ENCODE data around the gene INPP4B. TPM values are rescaled to one million over a fixed set of nuclear protein-coding genes. Genes with fewer than 3 reads are reported as not detected.

The INPP4B gene
- total and polyA plus RNA-seq, 2 donors (not counting 1 experiment from before 2014, with no cell fraction given), result 19.7 to 22.2 TPM

DNA sequence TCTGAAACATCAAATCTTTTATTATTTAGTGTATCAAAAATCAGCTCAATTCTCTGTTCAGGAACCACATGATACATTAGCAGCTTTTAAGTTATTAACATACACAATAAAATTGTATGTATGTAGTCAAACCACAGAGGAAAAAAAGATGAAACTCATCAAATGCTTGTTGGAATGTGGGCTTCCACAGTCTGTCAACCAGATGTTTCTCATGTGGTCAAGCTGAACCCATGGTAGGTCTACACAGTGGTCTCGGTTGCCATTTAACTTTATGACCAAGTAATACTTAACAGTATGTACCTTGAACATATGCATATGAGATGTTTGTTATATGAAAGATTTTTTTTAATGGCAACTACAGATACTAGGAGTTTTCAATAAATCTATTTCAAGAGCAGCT, 781.9 kb downstream of the INPP4B start:
- H3K27ac ChIP-seq (ENCODE audit: insufficient read depth, low read length), result no peak overlapping the region
- H3K4me3 ChIP-seq (replicated peaks in 1 of 4; ENCODE audit: control extremely low read depth in 1 of 4, insufficient read depth in 1 of 4, low read depth in 3 of 4, low read length in 4 of 4), result no peak overlapping the region
- H3K9ac ChIP-seq (ENCODE audit: insufficient read depth, low read length), result no peak overlapping the region
- no peaks in the 10 kb centered on the region for H3K27me3 ChIP-seq (ENCODE audit: control insufficient read depth, insufficient read depth, low read length)
- no peaks in the 10 kb centered on the region for H3K79me2 ChIP-seq (ENCODE audit: control insufficient read depth, insufficient read depth, low read length)
- no peaks in the 10 kb centered on the region for H3K4me1 ChIP-seq (ENCODE audit: control insufficient read depth, extremely low read depth, insufficient read depth, low read length)
- peak in 1 of 2 donors; percentile 9 for DNase-seq (ENCODE audit: low read depth in 2 of 2)
- H3K9me3 ChIP-seq (ENCODE audit: control insufficient read depth, insufficient read depth, low read depth, low read length), result no peaks in the 10 kb centered on the region
- no peak overlapping the region for H3K4me2 ChIP-seq (ENCODE audit: extremely low read depth, insufficient read depth, low read length)
- TF ChIP-seq, protein P1, sequence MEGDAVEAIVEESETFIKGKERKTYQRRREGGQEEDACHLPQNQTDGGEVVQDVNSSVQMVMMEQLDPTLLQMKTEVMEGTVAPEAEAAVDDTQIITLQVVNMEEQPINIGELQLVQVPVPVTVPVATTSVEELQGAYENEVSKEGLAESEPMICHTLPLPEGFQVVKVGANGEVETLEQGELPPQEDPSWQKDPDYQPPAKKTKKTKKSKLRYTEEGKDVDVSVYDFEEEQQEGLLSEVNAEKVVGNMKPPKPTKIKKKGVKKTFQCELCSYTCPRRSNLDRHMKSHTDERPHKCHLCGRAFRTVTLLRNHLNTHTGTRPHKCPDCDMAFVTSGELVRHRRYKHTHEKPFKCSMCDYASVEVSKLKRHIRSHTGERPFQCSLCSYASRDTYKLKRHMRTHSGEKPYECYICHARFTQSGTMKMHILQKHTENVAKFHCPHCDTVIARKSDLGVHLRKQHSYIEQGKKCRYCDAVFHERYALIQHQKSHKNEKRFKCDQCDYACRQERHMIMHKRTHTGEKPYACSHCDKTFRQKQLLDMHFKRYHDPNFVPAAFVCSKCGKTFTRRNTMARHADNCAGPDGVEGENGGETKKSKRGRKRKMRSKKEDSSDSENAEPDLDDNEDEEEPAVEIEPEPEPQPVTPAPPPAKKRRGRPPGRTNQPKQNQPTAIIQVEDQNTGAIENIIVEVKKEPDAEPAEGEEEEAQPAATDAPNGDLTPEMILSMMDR (conservative IDR thresholded peaks at IDR 0.05 in 1 of 2, IDR thresholded peaks at IDR 0.05 in 1 of 2; ENCODE audit: low read depth in 1 of 2, low read length in 2 of 2), result no peak
- TF ChIP-seq EZH2 (IDR thresholded peaks at IDR 0.05; ENCODE audit: low read length, missing control alignments), result no peak
- no peak overlapping the region for H2AFZ ChIP-seq (ENCODE audit: low read length)
- H3K36me3 ChIP-seq (ENCODE audit: control insufficient read depth, insufficient read depth, low read length), result no peaks in the 10 kb centered on the region
- H4K20me1 ChIP-seq (ENCODE audit: control insufficient read depth, extremely low read depth, insufficient read depth, low read length), result no peaks in the 10 kb centered on the region

DNA sequence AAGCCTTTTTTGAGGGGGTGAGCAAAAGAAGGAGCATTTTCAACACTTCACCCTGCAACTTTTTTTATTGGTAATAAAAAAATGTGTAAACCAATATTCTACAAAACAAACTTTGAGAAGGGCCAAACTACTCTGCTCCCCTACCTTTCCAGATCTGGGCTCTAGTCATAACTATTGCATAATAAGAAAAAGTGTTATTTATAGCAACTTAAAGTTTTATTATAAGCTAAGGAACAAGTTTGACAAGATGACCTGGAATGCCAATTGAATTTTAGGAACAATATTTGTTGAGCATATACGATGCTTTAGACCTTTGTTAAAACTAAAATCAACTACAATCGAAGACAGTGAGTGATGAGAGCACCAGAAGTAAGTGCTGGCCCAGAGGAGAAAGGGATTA, 800.1 kb downstream of the INPP4B start:
- no peak for TF ChIP-seq EZH2 (IDR thresholded peaks at IDR 0.05; ENCODE audit: low read length, missing control alignments)
- TF ChIP-seq, protein P1 (conservative IDR thresholded peaks at IDR 0.05 in 1 of 2, IDR thresholded peaks at IDR 0.05 in 1 of 2; ENCODE audit: low read depth in 1 of 2, low read length in 2 of 2), result no peak

DNA sequence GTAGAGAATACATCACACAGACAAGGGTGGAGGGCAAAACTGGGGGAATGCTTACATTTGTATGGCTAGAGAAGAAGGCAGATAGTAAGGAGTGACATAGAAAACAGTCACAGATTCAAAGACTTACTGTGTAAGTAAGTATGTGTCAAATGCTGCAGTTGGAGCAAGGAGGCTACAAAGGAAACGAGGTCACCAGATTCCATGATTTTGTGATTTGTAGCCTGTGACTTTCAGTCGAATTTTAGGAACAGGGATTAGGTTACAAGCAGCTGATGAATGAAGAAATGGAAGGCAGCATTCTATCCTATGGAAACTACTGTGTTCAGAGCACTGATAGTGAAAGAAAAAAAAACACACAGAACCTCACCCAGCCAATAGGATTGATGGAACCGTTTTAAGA, 801.8 kb downstream of the INPP4B start:
- TF ChIP-seq EZH2 (IDR thresholded peaks at IDR 0.05; ENCODE audit: low read length, missing control alignments), result no peak
- TF ChIP-seq, protein P1 (conservative IDR thresholded peaks at IDR 0.05 in 1 of 2, IDR thresholded peaks at IDR 0.05 in 1 of 2; ENCODE audit: low read depth in 1 of 2, low read length in 2 of 2), result no peak
- no peak overlapping the region for H3K4me3 ChIP-seq (replicated peaks in 1 of 4; ENCODE audit: control extremely low read depth in 1 of 4, insufficient read depth in 1 of 4, low read depth in 3 of 4, low read length in 4 of 4)

More for the DNA sequence above, 800.1 kb downstream of the INPP4B start:
- H3K4me2 ChIP-seq (ENCODE audit: extremely low read depth, insufficient read depth, low read length), result no peak overlapping the region
- no peaks in the 10 kb centered on the region for H3K4me1 ChIP-seq (ENCODE audit: control insufficient read depth, extremely low read depth, insufficient read depth, low read length)
- H3K27me3 ChIP-seq (ENCODE audit: control insufficient read depth, insufficient read depth, low read length), result no peaks in the 10 kb centered on the region
- DNase-seq (ENCODE audit: low read depth in 2 of 2), result no peak
- no peaks in the 10 kb centered on the region for H4K20me1 ChIP-seq (ENCODE audit: control insufficient read depth, extremely low read depth, insufficient read depth, low read length)
- no peaks in the 10 kb centered on the region for H3K79me2 ChIP-seq (ENCODE audit: control insufficient read depth, insufficient read depth, low read length)
- no peaks in the 10 kb centered on the region for H3K9me3 ChIP-seq (ENCODE audit: control insufficient read depth, insufficient read depth, low read depth, low read length)
- no peak overlapping the region for H2AFZ ChIP-seq (ENCODE audit: low read length)
- H3K9ac ChIP-seq (ENCODE audit: insufficient read depth, low read length), result no peak overlapping the region
- H3K36me3 ChIP-seq (ENCODE audit: control insufficient read depth, insufficient read depth, low read length), result no peaks in the 10 kb centered on the region
- no peak overlapping the region for H3K4me3 ChIP-seq (replicated peaks in 1 of 4; ENCODE audit: control extremely low read depth in 1 of 4, insufficient read depth in 1 of 4, low read depth in 3 of 4, low read length in 4 of 4)
- H3K27ac ChIP-seq (ENCODE audit: insufficient read depth, low read length), result no peak overlapping the region

More for the DNA sequence above, 801.8 kb downstream of the INPP4B start:
- H2AFZ ChIP-seq (ENCODE audit: low read length), result no peak overlapping the region
- no peaks in the 10 kb centered on the region for H3K79me2 ChIP-seq (ENCODE audit: control insufficient read depth, insufficient read depth, low read length)
- H3K27me3 ChIP-seq (ENCODE audit: control insufficient read depth, insufficient read depth, low read length), result no peaks in the 10 kb centered on the region
- H3K9me3 ChIP-seq (ENCODE audit: control insufficient read depth, insufficient read depth, low read depth, low read length), result no peaks in the 10 kb centered on the region
- H3K27ac ChIP-seq (ENCODE audit: insufficient read depth, low read length), result no peak overlapping the region
- H4K20me1 ChIP-seq (ENCODE audit: control insufficient read depth, extremely low read depth, insufficient read depth, low read length), result no peaks in the 10 kb centered on the region
- H3K9ac ChIP-seq (ENCODE audit: insufficient read depth, low read length), result no peak overlapping the region
- DNase-seq (ENCODE audit: low read depth in 2 of 2), result peak; percentile 31 to 51
- no peaks in the 10 kb centered on the region for H3K4me1 ChIP-seq (ENCODE audit: control insufficient read depth, extremely low read depth, insufficient read depth, low read length)
- no peak overlapping the region for H3K4me2 ChIP-seq (ENCODE audit: extremely low read depth, insufficient read depth, low read length)
- no peaks in the 10 kb centered on the region for H3K36me3 ChIP-seq (ENCODE audit: control insufficient read depth, insufficient read depth, low read length)

Measured in fibroblast of lung (primary cell).